22Rv1 (cell line): ENCODE data around the gene KRTAP5-5.

Source experiments
- ZFX ChIP-seq: fragments of 450-650 bp; IDR thresholded peaks from 2 replicates; pipeline ENCODE4 v1.6.1; 2017; ENCODE audit warnings: antibody characterized with exemption, borderline replicate concordance
- TF ChIP-seq, protein P1 (sequence below): fragments of 450-650 bp; IDR thresholded peaks from 2 replicates; pipeline ENCODE4 v1.5.1; 2017; ENCODE audit warnings: mild to moderate bottlenecking

DNA sequence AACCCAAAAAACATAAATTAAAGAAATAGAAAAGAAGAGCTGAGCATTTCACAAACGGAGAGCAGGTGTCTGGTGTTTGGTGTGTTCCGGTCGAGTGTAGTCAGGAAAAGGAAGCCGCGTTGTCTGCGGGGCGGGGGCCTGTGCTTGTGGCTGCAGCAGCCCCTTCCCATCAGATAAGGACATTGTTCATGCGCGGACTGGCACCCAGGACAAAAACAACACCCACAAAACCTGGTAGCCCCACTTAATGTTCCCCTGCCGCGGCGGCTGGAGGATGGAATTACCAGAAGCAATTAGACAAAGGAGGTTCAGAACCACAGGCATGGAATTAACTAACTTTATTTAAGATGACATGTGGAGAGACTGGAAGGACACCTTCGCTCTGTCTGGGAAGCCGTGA lies 29.9 kb downstream of the KRTAP5-5 start:
- TF ChIP-seq, protein P1, sequence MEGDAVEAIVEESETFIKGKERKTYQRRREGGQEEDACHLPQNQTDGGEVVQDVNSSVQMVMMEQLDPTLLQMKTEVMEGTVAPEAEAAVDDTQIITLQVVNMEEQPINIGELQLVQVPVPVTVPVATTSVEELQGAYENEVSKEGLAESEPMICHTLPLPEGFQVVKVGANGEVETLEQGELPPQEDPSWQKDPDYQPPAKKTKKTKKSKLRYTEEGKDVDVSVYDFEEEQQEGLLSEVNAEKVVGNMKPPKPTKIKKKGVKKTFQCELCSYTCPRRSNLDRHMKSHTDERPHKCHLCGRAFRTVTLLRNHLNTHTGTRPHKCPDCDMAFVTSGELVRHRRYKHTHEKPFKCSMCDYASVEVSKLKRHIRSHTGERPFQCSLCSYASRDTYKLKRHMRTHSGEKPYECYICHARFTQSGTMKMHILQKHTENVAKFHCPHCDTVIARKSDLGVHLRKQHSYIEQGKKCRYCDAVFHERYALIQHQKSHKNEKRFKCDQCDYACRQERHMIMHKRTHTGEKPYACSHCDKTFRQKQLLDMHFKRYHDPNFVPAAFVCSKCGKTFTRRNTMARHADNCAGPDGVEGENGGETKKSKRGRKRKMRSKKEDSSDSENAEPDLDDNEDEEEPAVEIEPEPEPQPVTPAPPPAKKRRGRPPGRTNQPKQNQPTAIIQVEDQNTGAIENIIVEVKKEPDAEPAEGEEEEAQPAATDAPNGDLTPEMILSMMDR = no peak
- TF ChIP-seq ZFX = no peak
